ENCODE results near the gene SLC50A1.

GRCh38 chr1:155188268-155188667 lies 52.6 kb downstream of the SLC50A1 start:
- no peak for TF ChIP-seq CTCF (IDR thresholded peaks at IDR 0.05)
- TF ChIP-seq POLR2AphosphoS5 (IDR thresholded peaks at IDR 0.05; ENCODE audit: low read depth, low read length) = no peak
- no peak for TF ChIP-seq REST (IDR thresholded peaks at IDR 0.05; ENCODE audit: insufficient read depth in 1 of 2, low read depth in 2 of 2, low read length in 1 of 2)
- no peak for TF ChIP-seq SIN3A (IDR thresholded peaks at IDR 0.05; ENCODE audit: borderline replicate concordance, insufficient read depth, low read depth, low read length)

Measured in Panc1 (cell line).